Activated T-helper 1 cell treated with anti-CD3 and anti-CD28 coated beads, Interleukin-2, amount 50 U/mL, for 16 hours (primary cell): ENCODE data around the gene ICAM4.

Experiments used
- DNase-seq, 2 donors: peaks; one replicate each; pipeline ENCODE4 v3.0.0-alpha.2; 2020; ENCODE audit warnings: low read depth in 1 of 2, low spot score in 1 of 2

ICAM4 gene

GRCh38 chr19:10317045-10317856, 30.5 kb downstream of the ICAM4 start:
- no peak for DNase-seq

- no peak for DNase-seq
Measured at GRCh38 chr19:10317857-10318462, 31.2 kb downstream of the ICAM4 start.

GRCh38 chr19:10318807-10319682, 32.3 kb downstream of the ICAM4 start:
- DNase-seq = no peak

- DNase-seq = no peak
Measured at GRCh38 chr19:10320602-10321416, 34.1 kb downstream of the ICAM4 start.

- DNase-seq = no peak
Measured at GRCh38 chr19:10321417-10321797, 34.7 kb downstream of the ICAM4 start.

- no peak for DNase-seq
Measured at GRCh38 chr19:10321874-10322835, 35.4 kb downstream of the ICAM4 start.

GRCh38 chr19:10325732-10326131, 39.0 kb downstream of the ICAM4 start:
- DNase-seq = no peak

- no peak for DNase-seq
Measured at GRCh38 chr19:10327793-10328192, 41.0 kb downstream of the ICAM4 start.

- no peak for DNase-seq
Measured at GRCh38 chr19:10328558-10329429, 42.0 kb downstream of the ICAM4 start.

GRCh38 chr19:10329555-10329954, 42.8 kb downstream of the ICAM4 start:
- DNase-seq = no peak

GRCh38 chr19:10332158-10332964, 45.6 kb downstream of the ICAM4 start:
- DNase-seq = no peak

- peak; percentile 95 to 96 for DNase-seq
Measured at GRCh38 chr19:10332965-10333757, 46.4 kb downstream of the ICAM4 start, which contains the start of gene RAVER1. TSS of gene RAVER1 (minus strand) at chr19:10333529. CDS start at chr19:10333507, 22 bp downstream.

GRCh38 chr19:10333758-10334587, 47.2 kb downstream of the ICAM4 start:
- no peak for DNase-seq

- DNase-seq = no peak
Measured at GRCh38 chr19:10334588-10335351, 48.0 kb downstream of the ICAM4 start.

- DNase-seq = no peak
Measured at GRCh38 chr19:10335352-10335985, 48.7 kb downstream of the ICAM4 start.
